IMR-90 (cell line): Measurements from ENCODE around the gene PRKCA.

ENCODE experiments used
- CEBPB ChIP-seq: IDR thresholded peaks from 2 replicates; pipeline ENCODE4 v1.6.1; 2012; ENCODE audit warnings: low read depth, low read length, improper control_type of control experiment
- MAFK ChIP-seq: IDR thresholded peaks from 2 replicates; pipeline ENCODE4 v1.6.1; 2012; ENCODE audit warnings: low read depth, low read length, improper control_type of control experiment
- NFE2L2 ChIP-seq: fragments of 150-350 bp; IDR thresholded peaks from 2 replicates; pipeline ENCODE4 v1.6.1; 2016; ENCODE audit warnings: low read depth, mild to moderate bottlenecking, low read length
- POLR2A ChIP-seq: IDR thresholded peaks from 2 replicates; pipeline ENCODE4 v1.6.1; 2012; ENCODE audit warnings: mild to moderate bottlenecking, low read depth, low read length
- RAD21 ChIP-seq: IDR thresholded peaks from 2 replicates; pipeline ENCODE4 v1.6.1; 2012; ENCODE audit warnings: low read length, improper control_type of control experiment
- RFX5 ChIP-seq: IDR thresholded peaks from 2 replicates; pipeline ENCODE4 v1.8.0; 2012; ENCODE audit warnings: low read depth, mild to moderate bottlenecking, low read length, moderate library complexity
- SMC3 ChIP-seq: fragments of 150-350 bp; IDR thresholded peaks from 2 replicates; pipeline ENCODE4 v1.6.1; 2016; ENCODE audit warnings: low read depth, mild to moderate bottlenecking, antibody characterized with exemption, low read length, moderate library complexity
- TF ChIP-seq, protein P1 (sequence below): conservative IDR thresholded peaks from 2 replicates; pipeline ENCODE4 v1.5.1; 2012; ENCODE audit warnings: mild to moderate bottlenecking, low read depth, low read length, improper control_type of control experiment
- TF ChIP-seq, protein P2 (sequence below): fragments of 150-350 bp; IDR thresholded peaks from 2 replicates; pipeline ENCODE4 v1.6.1; 2017; ENCODE audit warnings: mild to moderate bottlenecking, antibody characterized with exemption, low read length, low read depth
- TF ChIP-seq, protein P3 (sequence below): fragments of 150-350 bp; IDR thresholded peaks from 2 replicates; pipeline ENCODE4 v1.6.1; 2016; ENCODE audit warnings: low read depth, mild to moderate bottlenecking, low read length, moderate library complexity, borderline replicate concordance

DNA sequence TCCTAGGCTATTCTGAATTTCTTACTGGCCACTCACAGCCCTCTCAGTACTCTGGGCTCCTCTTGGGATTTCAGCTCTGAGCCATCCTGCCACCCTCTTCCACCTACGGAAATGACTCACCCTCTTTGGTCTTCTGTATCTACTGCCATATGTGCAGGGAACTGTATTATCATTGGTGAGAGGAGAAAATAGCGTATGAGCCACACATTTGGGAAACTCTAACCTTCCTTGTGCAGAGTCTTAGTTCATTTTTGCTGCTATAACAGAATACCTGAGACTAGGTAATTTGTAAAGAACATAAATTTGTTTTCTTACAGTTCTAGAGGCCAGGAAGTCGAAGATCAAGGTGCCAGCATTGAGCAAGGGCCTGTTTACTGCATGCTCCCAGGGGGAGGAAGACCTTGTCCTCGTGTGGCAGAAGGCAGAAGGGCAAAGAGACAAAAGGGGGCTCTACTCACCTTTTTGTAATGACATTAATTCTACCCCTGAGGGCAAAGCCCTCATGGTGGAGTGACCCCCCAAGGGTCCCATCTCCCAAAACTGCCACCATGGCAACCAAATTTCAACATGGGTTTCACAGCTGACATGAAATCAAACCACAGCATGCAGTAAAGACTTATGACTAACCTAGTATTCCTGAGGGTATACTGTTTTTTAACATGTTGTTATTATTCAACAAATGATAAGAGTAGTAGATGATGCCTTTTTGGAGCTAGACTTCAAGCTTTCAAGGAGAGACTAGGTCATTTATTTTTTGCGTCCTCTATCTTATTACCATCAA is 191.8 kb downstream of the PRKCA start:
- TF ChIP-seq POLR2A: no peak
- TF ChIP-seq, protein P1, sequence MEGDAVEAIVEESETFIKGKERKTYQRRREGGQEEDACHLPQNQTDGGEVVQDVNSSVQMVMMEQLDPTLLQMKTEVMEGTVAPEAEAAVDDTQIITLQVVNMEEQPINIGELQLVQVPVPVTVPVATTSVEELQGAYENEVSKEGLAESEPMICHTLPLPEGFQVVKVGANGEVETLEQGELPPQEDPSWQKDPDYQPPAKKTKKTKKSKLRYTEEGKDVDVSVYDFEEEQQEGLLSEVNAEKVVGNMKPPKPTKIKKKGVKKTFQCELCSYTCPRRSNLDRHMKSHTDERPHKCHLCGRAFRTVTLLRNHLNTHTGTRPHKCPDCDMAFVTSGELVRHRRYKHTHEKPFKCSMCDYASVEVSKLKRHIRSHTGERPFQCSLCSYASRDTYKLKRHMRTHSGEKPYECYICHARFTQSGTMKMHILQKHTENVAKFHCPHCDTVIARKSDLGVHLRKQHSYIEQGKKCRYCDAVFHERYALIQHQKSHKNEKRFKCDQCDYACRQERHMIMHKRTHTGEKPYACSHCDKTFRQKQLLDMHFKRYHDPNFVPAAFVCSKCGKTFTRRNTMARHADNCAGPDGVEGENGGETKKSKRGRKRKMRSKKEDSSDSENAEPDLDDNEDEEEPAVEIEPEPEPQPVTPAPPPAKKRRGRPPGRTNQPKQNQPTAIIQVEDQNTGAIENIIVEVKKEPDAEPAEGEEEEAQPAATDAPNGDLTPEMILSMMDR: no peak
- TF ChIP-seq, protein P2, sequence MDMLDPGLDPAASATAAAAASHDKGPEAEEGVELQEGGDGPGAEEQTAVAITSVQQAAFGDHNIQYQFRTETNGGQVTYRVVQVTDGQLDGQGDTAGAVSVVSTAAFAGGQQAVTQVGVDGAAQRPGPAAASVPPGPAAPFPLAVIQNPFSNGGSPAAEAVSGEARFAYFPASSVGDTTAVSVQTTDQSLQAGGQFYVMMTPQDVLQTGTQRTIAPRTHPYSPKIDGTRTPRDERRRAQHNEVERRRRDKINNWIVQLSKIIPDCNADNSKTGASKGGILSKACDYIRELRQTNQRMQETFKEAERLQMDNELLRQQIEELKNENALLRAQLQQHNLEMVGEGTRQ: peak; percentile 55
- no peak for TF ChIP-seq RFX5
- TF ChIP-seq, protein P3, sequence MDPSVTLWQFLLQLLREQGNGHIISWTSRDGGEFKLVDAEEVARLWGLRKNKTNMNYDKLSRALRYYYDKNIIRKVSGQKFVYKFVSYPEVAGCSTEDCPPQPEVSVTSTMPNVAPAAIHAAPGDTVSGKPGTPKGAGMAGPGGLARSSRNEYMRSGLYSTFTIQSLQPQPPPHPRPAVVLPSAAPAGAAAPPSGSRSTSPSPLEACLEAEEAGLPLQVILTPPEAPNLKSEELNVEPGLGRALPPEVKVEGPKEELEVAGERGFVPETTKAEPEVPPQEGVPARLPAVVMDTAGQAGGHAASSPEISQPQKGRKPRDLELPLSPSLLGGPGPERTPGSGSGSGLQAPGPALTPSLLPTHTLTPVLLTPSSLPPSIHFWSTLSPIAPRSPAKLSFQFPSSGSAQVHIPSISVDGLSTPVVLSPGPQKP: no peak
- TF ChIP-seq CEBPB: no peak
- no peak for TF ChIP-seq MAFK
- no peak for TF ChIP-seq NFE2L2
- no peak; the same call in 1 of the 2 replicates for TF ChIP-seq RAD21
- no peak for TF ChIP-seq SMC3
